Stimulated activated CD4-positive, alpha-beta T cell treated with anti-CD3 and anti-CD28 coated beads, Interleukin-15, amount 100 ng/mL, for 24 hours (primary cell): ENCODE results near the gene SCAF1.

Experiments used
- DNase-seq: peaks from one replicate; pipeline ENCODE4 v3.0.0-alpha.2; 2020

SCAF1 gene

GRCh38 chr19:49688531-49689132 lies 46.6 kb downstream of the SCAF1 start:
- DNase-seq: no peak

GRCh38 chr19:49689133-49690078 lies 47.4 kb downstream of the SCAF1 start, which contains the start of gene ADM5:
Gene ADM5, plus strand, starts transcription at chr19:49689594. Its CDS starts 244 bp downstream, at chr19:49689838.
- peak; percentile 61 for DNase-seq

DNA sequence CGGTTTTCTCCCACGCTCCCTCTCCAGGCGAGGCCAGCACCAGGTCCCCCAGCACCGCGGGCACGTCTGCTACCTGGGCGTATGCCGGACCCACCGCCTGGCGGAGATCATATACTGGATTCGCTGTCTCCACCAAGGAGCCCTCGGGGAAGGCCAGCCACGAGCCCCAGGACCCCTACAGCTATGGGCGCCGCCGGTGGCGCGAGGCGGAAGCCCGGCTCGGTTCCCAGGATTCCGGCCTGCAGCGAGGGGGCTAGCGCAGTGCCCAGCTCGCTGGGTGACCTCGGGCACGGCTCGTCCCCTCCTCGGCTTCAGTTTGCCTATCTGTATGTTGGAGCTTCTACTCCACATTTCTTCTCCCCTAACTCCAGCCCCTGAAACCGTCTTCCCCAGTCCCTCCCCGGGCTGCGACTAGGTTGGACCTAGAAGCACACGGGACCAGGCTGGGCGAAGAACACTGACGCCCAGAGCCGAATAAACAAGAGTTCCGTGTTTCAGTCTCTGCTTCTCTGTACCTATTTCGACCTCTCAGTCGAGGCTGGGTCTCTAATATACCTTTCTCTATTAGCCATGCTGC lies 48.2 kb downstream of the SCAF1 start:
- DNase-seq: no peak

DNA sequence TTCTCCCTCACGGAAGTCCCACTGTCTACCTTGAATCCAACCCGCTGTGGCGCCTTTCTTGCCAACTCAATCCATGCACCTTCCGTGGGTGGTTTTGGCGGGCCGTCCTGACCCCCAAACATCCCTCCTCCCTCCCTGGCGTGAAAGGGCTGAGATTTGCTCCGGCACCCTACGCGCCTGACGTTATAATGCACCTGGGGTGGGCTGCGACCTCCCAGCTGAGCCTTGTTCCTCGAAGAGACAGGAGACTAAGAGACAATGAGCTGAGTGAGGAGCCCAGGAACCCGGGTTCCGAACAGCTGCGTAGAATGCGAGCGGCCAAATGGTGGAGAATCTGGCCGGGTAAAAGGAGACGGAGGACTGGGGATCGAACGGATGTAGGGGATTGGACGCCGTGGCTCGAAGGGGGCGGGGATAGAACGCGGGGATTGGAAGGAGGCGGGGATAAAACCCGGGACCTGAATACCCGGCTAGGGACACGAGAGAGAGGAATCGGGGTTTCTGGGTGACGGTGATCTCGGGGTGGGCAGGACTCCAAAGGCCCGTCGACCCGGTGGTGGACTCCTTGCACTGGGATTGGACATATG lies 48.7 kb downstream of the SCAF1 start, which contains the start of gene CPT1C:
TSS of gene CPT1C (plus strand) at position 461 of the 587 bp plus-strand sequence. CDS start 1,137 bp downstream, outside the sequence.
- DNase-seq: peak; percentile 79

- peak; percentile 69 for DNase-seq
These were observed 49.5 kb downstream of the SCAF1 start for GRCh38 chr19:49691243-49692146.

GRCh38 chr19:49692147-49692506 lies 50.1 kb downstream of the SCAF1 start:
- DNase-seq: no peak

GRCh38 chr19:49696115-49696514 lies 54.1 kb downstream of the SCAF1 start:
- no peak for DNase-seq

DNA sequence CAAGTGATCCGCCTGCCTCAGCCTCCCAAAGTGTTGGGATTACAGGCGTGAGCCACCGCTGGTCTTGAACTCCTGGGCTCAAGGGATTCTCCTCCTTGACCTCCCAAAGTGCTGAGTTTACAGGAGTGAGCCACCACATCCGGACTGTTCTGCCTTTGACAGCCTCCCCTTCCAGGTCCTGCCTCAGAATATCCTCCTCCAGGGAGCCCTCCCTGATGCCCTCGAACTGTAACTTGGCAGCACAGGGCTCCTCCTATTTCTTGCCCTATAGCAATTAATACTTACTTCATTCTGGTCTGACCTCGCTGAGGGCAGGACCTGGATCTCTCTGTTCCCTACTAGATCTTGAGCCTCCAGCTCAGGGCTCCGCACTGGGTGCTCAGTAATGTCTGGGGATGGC lies 54.9 kb downstream of the SCAF1 start:
- DNase-seq: no peak

DNA sequence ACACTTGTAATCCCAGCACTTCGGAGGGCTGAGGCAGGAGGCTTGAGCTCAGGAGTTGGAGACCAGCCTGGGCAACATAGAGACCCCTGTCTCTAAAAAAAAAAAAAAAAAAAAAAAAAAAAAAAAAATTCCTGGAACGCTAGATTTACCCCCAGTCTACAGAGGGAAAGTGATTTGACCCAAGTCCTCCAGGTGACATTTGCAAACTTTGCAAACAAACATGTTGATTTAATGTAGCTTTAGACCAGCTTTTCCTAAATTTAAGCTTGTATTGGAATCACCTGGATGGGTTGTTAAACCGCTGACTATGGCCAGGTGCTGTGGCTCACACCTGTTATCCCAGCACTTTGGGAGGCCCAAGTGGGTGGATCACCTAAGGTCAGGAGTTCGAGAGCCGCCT lies 57.4 kb downstream of the SCAF1 start:
- DNase-seq: no peak

DNA sequence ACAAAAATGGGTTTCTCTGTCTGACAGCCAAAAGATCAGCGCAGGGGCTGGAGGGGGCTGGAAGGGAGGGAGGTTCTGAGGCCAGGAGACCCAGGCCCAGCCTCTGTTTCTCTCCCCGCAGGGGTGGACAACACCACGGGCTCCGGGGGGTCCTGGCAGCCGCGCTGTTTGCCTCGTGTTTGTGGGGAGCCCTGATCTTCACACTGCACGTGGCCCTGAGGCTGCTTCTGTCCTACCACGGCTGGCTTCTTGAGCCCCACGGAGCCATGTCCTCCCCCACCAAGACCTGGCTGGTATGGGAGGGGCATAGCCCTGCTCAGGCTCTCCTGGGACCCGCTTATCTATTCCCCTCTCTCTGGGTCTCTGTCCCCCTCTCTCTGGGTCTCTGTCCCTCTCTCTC lies 58.6 kb downstream of the SCAF1 start:
- DNase-seq: no peak

DNA sequence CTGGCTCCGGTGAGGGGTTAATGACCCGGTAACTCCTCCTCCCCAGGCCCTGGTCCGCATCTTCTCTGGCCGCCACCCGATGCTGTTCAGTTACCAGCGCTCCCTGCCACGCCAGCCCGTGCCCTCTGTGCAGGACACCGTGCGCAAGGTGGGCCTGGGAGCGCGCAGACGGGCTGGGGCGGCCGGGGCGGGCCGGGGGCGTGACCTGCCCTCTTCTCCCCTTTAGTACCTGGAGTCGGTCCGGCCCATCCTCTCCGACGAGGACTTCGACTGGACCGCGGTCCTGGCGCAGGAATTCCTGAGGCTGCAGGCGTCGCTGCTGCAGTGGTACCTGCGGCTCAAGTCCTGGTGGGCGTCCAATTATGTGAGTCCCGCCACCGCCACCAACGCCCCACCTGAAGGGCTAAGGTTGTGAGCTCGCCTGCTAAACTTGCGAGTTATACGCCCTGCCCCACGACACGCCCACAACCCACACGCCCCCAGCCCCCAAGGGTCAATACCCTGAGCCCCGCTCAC lies 59.3 kb downstream of the SCAF1 start:
- DNase-seq: peak; percentile 42

DNA sequence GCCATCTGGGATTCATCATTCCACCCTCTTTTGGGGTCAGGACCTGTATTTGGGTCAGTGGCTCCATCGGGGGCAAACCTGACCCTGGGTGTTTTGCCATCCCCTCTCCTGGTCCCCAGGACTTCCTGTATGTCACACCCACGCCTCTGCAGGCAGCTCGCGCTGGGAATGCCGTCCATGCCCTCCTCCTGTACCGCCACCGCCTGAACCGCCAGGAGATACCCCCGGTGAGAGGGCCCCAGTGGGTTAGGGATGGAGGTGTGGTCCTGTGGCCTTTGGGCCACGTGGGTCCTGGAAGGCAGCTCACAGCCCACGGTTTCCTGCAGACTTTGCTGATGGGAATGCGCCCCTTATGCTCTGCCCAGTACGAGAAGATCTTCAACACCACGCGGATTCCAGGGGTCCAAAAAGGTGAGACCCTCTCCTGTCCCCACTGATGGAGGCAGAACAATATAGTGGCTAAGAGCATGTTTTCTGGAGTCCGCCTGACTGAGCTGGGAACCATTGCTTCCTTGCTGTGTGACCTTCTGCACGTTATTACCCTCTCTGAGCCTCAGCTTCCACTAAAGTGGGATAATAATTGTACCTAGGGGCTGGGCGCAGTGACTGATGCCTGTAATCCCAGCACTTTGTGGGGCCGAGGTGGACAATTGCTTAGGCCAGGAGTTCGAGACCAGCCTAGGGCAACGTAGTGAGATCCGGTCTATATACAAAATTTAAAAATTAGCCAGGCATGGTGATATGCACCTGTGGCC lies 63.1 kb downstream of the SCAF1 start:
- DNase-seq: no peak

DNA sequence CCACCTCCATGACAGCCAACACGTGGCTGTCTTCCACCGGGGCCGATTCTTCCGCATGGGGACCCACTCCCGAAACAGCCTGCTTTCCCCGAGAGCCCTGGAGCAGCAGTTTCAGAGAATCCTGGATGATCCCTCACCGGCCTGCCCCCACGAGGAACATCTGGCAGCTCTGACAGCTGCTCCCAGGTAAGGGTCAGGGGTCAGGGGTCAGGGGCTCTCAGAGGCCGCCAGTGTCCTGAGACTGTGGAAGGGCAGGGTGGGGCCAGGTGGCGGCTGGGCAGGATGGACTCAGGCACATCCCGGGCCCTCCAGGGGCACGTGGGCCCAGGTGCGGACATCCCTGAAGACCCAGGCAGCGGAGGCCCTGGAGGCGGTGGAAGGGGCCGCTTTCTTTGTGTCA lies 63.9 kb downstream of the SCAF1 start:
- DNase-seq: no peak
